Neural cell (in vitro differentiated cells): ENCODE measurements around the gene PLEKHA7. TPM values are rescaled to one million over a fixed set of nuclear protein-coding genes. Genes with fewer than 3 reads are reported as not detected.

Experiments used
- H2AFZ ChIP-seq: fragments of 200-600, 300-800 bp; sonication (generic), shearing (Covaris generic); 2 replicates; pipeline ENCODE4 v1.6.0; 2014; ENCODE audit warnings: low read depth, mild to moderate bottlenecking, antibody characterized with exemption, low read length, moderate library complexity
- H3F3A ChIP-seq: fragments of 200-600 bp; shearing (Covaris generic); 2 replicates; pipeline ENCODE4 v1.6.1; 2016; ENCODE audit warnings: mild to moderate bottlenecking, moderate library complexity, mixed read lengths, antibody characterized with exemption, low read length; ENCODE audit not compliant: insufficient read depth, poor library complexity, severe bottlenecking
- H3K27ac ChIP-seq: fragments of 200-600, 300-800 bp; sonication (generic), shearing (Covaris generic); 2 replicates; pipeline ENCODE4 v1.5.1; 2014; ENCODE audit warnings: mild to moderate bottlenecking, low read length, moderate library complexity
- H3K27me3 ChIP-seq: fragments of 300-800, 200-600 bp; sonication (generic), shearing (Covaris generic); 2 replicates; pipeline ENCODE4 v1.6.0; 2014; ENCODE audit warnings: mild to moderate bottlenecking, low read depth, low read length, moderate library complexity; ENCODE audit not compliant: insufficient read depth
- H3K36me3 ChIP-seq: fragments of 300-800, 200-600 bp; sonication (generic), shearing (Covaris generic); 2 replicates; pipeline ENCODE4 v1.5.1; 2014; ENCODE audit warnings: mild to moderate bottlenecking, antibody characterized with exemption, low read length, moderate library complexity; ENCODE audit not compliant: insufficient read depth
- H3K4me2 ChIP-seq: fragments of 300-800, 200-600 bp; sonication (generic), shearing (Covaris generic); 2 replicates; pipeline ENCODE4 v1.6.0; 2014; ENCODE audit warnings: mild to moderate bottlenecking, low read length
- H3K4me3 ChIP-seq: fragments of 300-800, 200-600 bp; sonication (generic), shearing (Covaris generic); 2 replicates; pipeline ENCODE4 v1.5.1; 2014; ENCODE audit warnings: mild to moderate bottlenecking, low read length, moderate library complexity
- H3K79me2 ChIP-seq: fragments of 200-600 bp; shearing (Covaris generic); replicated peaks from 2 replicates; pipeline ENCODE4 v1.6.0; 2014; ENCODE audit warnings: mild to moderate bottlenecking, low read length, moderate library complexity; ENCODE audit not compliant: insufficient read depth
- H3K9ac ChIP-seq: fragments of 300-800, 200-600 bp; sonication (generic), shearing (Covaris generic); 2 replicates; pipeline ENCODE4 v1.6.1; 2016; ENCODE audit warnings: mild to moderate bottlenecking, low read length, mixed read lengths
- H3K9me2 ChIP-seq: fragments of 200-600 bp; shearing (Covaris generic); 2 replicates; pipeline ENCODE4 v1.6.1; 2016; ENCODE audit warnings: mild to moderate bottlenecking, low read length, mixed read lengths; ENCODE audit not compliant: insufficient read depth
- H3K9me3 ChIP-seq: fragments of 200-600, 300-800 bp; sonication (generic), shearing (Covaris generic); 2 replicates; pipeline ENCODE4 v1.6.1; 2016; ENCODE audit warnings: mild to moderate bottlenecking, mixed run types, low read length, moderate library complexity, mixed read lengths
- H4K20me1 ChIP-seq: fragments of 200-600 bp; shearing (Covaris generic); 2 replicates; pipeline ENCODE4 v1.6.1; 2016; ENCODE audit warnings: mild to moderate bottlenecking, mixed run types; ENCODE audit not compliant: insufficient read depth
- CTCF ChIP-seq: fragments of 450-650 bp; IDR thresholded peaks from 2 replicates; pipeline ENCODE4 v1.5.1; 2014; ENCODE audit warnings: antibody characterized with exemption, mild to moderate bottlenecking, moderate library complexity; ENCODE audit not compliant: poor library complexity, severe bottlenecking
- EP300 ChIP-seq: fragments of 450-650 bp; conservative IDR thresholded peaks from 2 replicates; pipeline ENCODE4 v1.6.1; 2014; ENCODE audit warnings: antibody characterized with exemption, mild to moderate bottlenecking, moderate library complexity; ENCODE audit not compliant: poor library complexity, severe bottlenecking
- EZH2 ChIP-seq: fragments of 200-600, 300-800 bp; shearing (Covaris generic), sonication (generic); IDR thresholded peaks from 2 replicates; pipeline ENCODE4 v1.6.1; 2014; ENCODE audit warnings: antibody characterized with exemption, low read length, borderline replicate concordance, mild to moderate bottlenecking; ENCODE audit not compliant: insufficient read depth, poor library complexity, severe bottlenecking
- MXI1 ChIP-seq: fragments of 450-650 bp; conservative IDR thresholded peaks from 2 replicates; pipeline ENCODE4 v1.6.1; 2014; ENCODE audit warnings: antibody characterized with exemption, mild to moderate bottlenecking; ENCODE audit not compliant: poor library complexity, severe bottlenecking
- POLR2AphosphoS5 ChIP-seq: IDR thresholded peaks from 2 replicates; pipeline ENCODE4 v1.6.1; 2012
- RAD21 ChIP-seq: fragments of 450-650 bp; conservative IDR thresholded peaks from 2 replicates; pipeline ENCODE4 v1.6.1; 2014; ENCODE audit warnings: antibody characterized with exemption, mild to moderate bottlenecking, moderate library complexity
- REST ChIP-seq: IDR thresholded peaks from 2 replicates; pipeline ENCODE4 v1.6.1; 2012; ENCODE audit warnings: borderline replicate concordance
- SMC3 ChIP-seq: fragments of 450-650 bp; conservative IDR thresholded peaks from 2 replicates; pipeline ENCODE4 v1.6.1; 2014; ENCODE audit warnings: antibody characterized with exemption, mild to moderate bottlenecking, moderate library complexity; ENCODE audit not compliant: poor library complexity
- TAF1 ChIP-seq: IDR thresholded peaks from 2 replicates; pipeline ENCODE4 v1.6.1; 2012; ENCODE audit warnings: low read depth
- polyA plus RNA-seq: library from polyadenylated mRNA; depleted of rRNA; stranded (reverse); fragments of >200 nt; gene quantifications from 2 replicates; pipeline ENCODE4 v1.2.3, GENCODE V29; 2014

PLEKHA7 gene
- polyA plus RNA-seq, 1 donor from 2014 or later: 45.7 TPM

- no peaks in the 10 kb centered on the region for H3K79me2 ChIP-seq
- no peak overlapping the region for H3K4me2 ChIP-seq
- H3K27ac ChIP-seq: no peak overlapping the region
- no peaks in the 10 kb centered on the region for H3F3A ChIP-seq
- H3K9me2 ChIP-seq: no peaks in the 10 kb centered on the region
- no peak overlapping the region for H3K4me3 ChIP-seq
- H2AFZ ChIP-seq: no peak overlapping the region
- no peaks in the 10 kb centered on the region for H4K20me1 ChIP-seq
- peaks cover 20% of the 10 kb centered on the region for H3K36me3 ChIP-seq
- TF ChIP-seq RAD21: no peak
- TF ChIP-seq SMC3: no peak
- no peak for TF ChIP-seq TAF1
- no peak for TF ChIP-seq EZH2
- TF ChIP-seq POLR2AphosphoS5: no peak
- TF ChIP-seq CTCF: no peak
- TF ChIP-seq REST: no peak
- TF ChIP-seq MXI1: no peak
- no peak for TF ChIP-seq EP300
- no peaks in the 10 kb centered on the region for H3K9me3 ChIP-seq
- H3K9ac ChIP-seq: no peak overlapping the region
- H3K27me3 ChIP-seq: no peaks in the 10 kb centered on the region
Observed at GRCh38 chr11:16843294-16843693, 170.9 kb downstream of the PLEKHA7 start.

- no peak overlapping the region for H3K4me3 ChIP-seq
- peaks cover 20% of the 10 kb centered on the region for H3K36me3 ChIP-seq
- no peaks in the 10 kb centered on the region for H3K9me2 ChIP-seq
- no peaks in the 10 kb centered on the region for H3K9me3 ChIP-seq
- no peaks in the 10 kb centered on the region for H3F3A ChIP-seq
- H4K20me1 ChIP-seq: no peaks in the 10 kb centered on the region
- no peaks in the 10 kb centered on the region for H3K79me2 ChIP-seq
- H3K9ac ChIP-seq: no peak overlapping the region
- no peak for TF ChIP-seq MXI1
- no peak for TF ChIP-seq EZH2
- TF ChIP-seq POLR2AphosphoS5: no peak
- no peak for TF ChIP-seq CTCF
- TF ChIP-seq TAF1: no peak
- TF ChIP-seq EP300: no peak
- no peak for TF ChIP-seq RAD21
- H3K27me3 ChIP-seq: no peaks in the 10 kb centered on the region
- no peak overlapping the region for H3K27ac ChIP-seq
- no peak overlapping the region for H3K4me2 ChIP-seq
- no peak overlapping the region for H2AFZ ChIP-seq
Observed at GRCh38 chr11:16841984-16842383, 172.2 kb downstream of the PLEKHA7 start.
